Neural progenitor cell (in vitro differentiated cells): ENCODE results near the gene TCP11L1. TPM values are rescaled to one million over a fixed set of nuclear protein-coding genes. Genes with fewer than 3 reads are reported as not detected.
A peak's percentile ranks its signal among the peaks of the same experiment; 100 is the strongest.

ENCODE experiments used
- DNase-seq: peaks from one replicate; pipeline ENCODE4 v3.0.0-alpha.2; 2016; ENCODE audit warnings: low spot score
- H2AFZ ChIP-seq: fragments of 200-600 bp; sonication (generic); replicated peaks from 2 replicates; pipeline ENCODE4 v1.6.1; 2016; ENCODE audit warnings: antibody characterized with exemption
- H3F3A ChIP-seq: fragments of 200-600 bp; sonication (generic); 2 replicates; pipeline ENCODE4 v1.6.1; 2016; ENCODE audit warnings: antibody characterized with exemption, low read depth
- H3K27ac ChIP-seq: fragments of 200-600 bp; sonication (generic); 2 replicates; pipeline ENCODE4 v1.5.1; 2016; ENCODE audit warnings: mild to moderate bottlenecking
- H3K27me3 ChIP-seq: fragments of 200-600 bp; sonication (generic); 2 replicates; pipeline ENCODE4 v1.6.1; 2016; ENCODE audit warnings: mild to moderate bottlenecking, moderate library complexity
- H3K36me3 ChIP-seq: fragments of 200-600 bp; sonication (generic); 2 replicates; pipeline ENCODE4 v1.5.1; 2016
- H3K4me1 ChIP-seq: fragments of 200-600 bp; sonication (generic); 2 replicates; pipeline ENCODE4 v1.6.1; 2016; ENCODE audit warnings: mixed run types
- H3K4me2 ChIP-seq: fragments of 200-600 bp; sonication (generic); 2 replicates; pipeline ENCODE4 v1.6.1; 2016
- H3K4me3 ChIP-seq: fragments of 200-600 bp; sonication (generic); 2 replicates; pipeline ENCODE4 v1.5.1; 2016
- H3K79me2 ChIP-seq: fragments of 200-600 bp; sonication (generic); 2 replicates; pipeline ENCODE4 v1.6.1; 2016; ENCODE audit warnings: low read depth
- H3K9ac ChIP-seq: fragments of 200-600 bp; sonication (generic); 2 replicates; pipeline ENCODE4 v1.6.1; 2016
- H3K9me3 ChIP-seq: fragments of 200-600 bp; sonication (generic); 2 replicates; pipeline ENCODE4 v1.5.1; 2016; ENCODE audit warnings: low read depth
- H4K20me1 ChIP-seq: fragments of 200-600 bp; sonication (generic); 2 replicates; pipeline ENCODE4 v1.6.1; 2016; ENCODE audit warnings: low read depth
- H3K27ac Mint-ChIP-seq: 3 replicates; pipeline ENCODE4 v1.8.0; 2021; ENCODE audit warnings: mixed read lengths
- H3K27me3 Mint-ChIP-seq: 2 replicates; pipeline ENCODE4 v1.8.0; 2022; ENCODE audit warnings: low read depth, mild to moderate bottlenecking, inconsistent platforms, moderate library complexity, mixed read lengths; ENCODE audit not compliant: insufficient read depth
- H3K36me3 Mint-ChIP-seq: 3 replicates; pipeline ENCODE4 v1.8.0; 2021; ENCODE audit warnings: mixed read lengths
- H3K4me1 Mint-ChIP-seq: 3 replicates; pipeline ENCODE4 v1.8.0; 2021; ENCODE audit warnings: mixed read lengths
- H3K4me3 Mint-ChIP-seq: 3 replicates; pipeline ENCODE4 v1.8.0; 2021; ENCODE audit warnings: mild to moderate bottlenecking, moderate library complexity, mixed read lengths
- H3K9me3 Mint-ChIP-seq: 3 replicates; pipeline ENCODE4 v1.8.0; 2020; ENCODE audit warnings: mixed read lengths
- CTCF ChIP-seq: fragments of 200-600 bp; sonication (generic); IDR thresholded peaks from 2 replicates; pipeline ENCODE4 v1.5.1; 2017; ENCODE audit warnings: antibody characterized with exemption, mild to moderate bottlenecking
- EZH2 ChIP-seq: fragments of 200-600 bp; sonication (generic); IDR thresholded peaks from 2 replicates; pipeline ENCODE4 v1.6.1; 2017; ENCODE audit warnings: antibody characterized with exemption, mild to moderate bottlenecking, moderate library complexity
- EZH2phosphoT487 ChIP-seq: fragments of 200-600 bp; sonication (generic); IDR thresholded peaks from 2 replicates; pipeline ENCODE4 v1.6.1; 2017; ENCODE audit warnings: antibody characterized with exemption
- total RNA-seq: library from RNA; depleted of rRNA; stranded (reverse); fragments of >200 nt; gene quantifications from 2 replicates; pipeline ENCODE4 v1.2.3, GENCODE V29; 2015; ENCODE audit warnings: low replicate concordance

TCP11L1 gene
- total RNA-seq, 1 donor from 2014 or later, result 20.0 TPM

- H3K4me2 ChIP-seq, result no peak overlapping the region
- H3K4me3 ChIP-seq, result no peak overlapping the region
- no peaks in the 10 kb centered on the region for H3K4me1 ChIP-seq
- Mint-ChIP-seq H3K27me3 (no peaks in the 10 kb centered on the region), H3K4me3 (no peak overlapping the region), H3K4me1 (peaks cover 3% of the 10 kb centered on the region), H3K27ac (no peak overlapping the region), H3K9me3 (no peaks in the 10 kb centered on the region), H3K36me3 (peaks cover 16% of the 10 kb centered on the region)
- H3K79me2 ChIP-seq, result no peaks in the 10 kb centered on the region
- peak; percentile 86 for DNase-seq
- H4K20me1 ChIP-seq, result no peaks in the 10 kb centered on the region
- no peak overlapping the region for H2AFZ ChIP-seq
- no peaks in the 10 kb centered on the region for H3K27me3 ChIP-seq
- TF ChIP-seq EZH2phosphoT487 (no peak), CTCF (peak; percentile 92)
- no peak overlapping the region for H3K9ac ChIP-seq
- H3K36me3 ChIP-seq, result no peaks in the 10 kb centered on the region
- no peak overlapping the region for H3K27ac ChIP-seq
- no peaks in the 10 kb centered on the region for H3K9me3 ChIP-seq
- peaks cover 7% of the 10 kb centered on the region for H3F3A ChIP-seq
Observed at GRCh38 chr11:33065445-33066178, 26.2 kb downstream of the TCP11L1 start.

GRCh38 chr11:33067294-33067693, 27.9 kb downstream of the TCP11L1 start:
- no peaks in the 10 kb centered on the region for H3K79me2 ChIP-seq
- Mint-ChIP-seq H3K27ac (no peak overlapping the region), H3K4me1 (peaks cover 4% of the 10 kb centered on the region), H3K27me3 (peaks cover 2% of the 10 kb centered on the region), H3K9me3 (no peaks in the 10 kb centered on the region), H3K36me3 (peaks cover 18% of the 10 kb centered on the region), H3K4me3 (no peak overlapping the region)
- H3K27me3 ChIP-seq, result no peaks in the 10 kb centered on the region
- no peak overlapping the region for H3K4me3 ChIP-seq
- no peak overlapping the region for H3K9ac ChIP-seq
- no peak overlapping the region for H2AFZ ChIP-seq
- no peak overlapping the region for H3K27ac ChIP-seq
- no peak for TF ChIP-seq EZH2phosphoT487
- no peak for TF ChIP-seq CTCF
- no peak for TF ChIP-seq EZH2
- no peak for DNase-seq
- H3K4me2 ChIP-seq, result no peak overlapping the region
- H3K36me3 ChIP-seq, result no peaks in the 10 kb centered on the region
- peaks cover 7% of the 10 kb centered on the region for H3F3A ChIP-seq
- H3K4me1 ChIP-seq, result no peaks in the 10 kb centered on the region
- H3K9me3 ChIP-seq, result no peaks in the 10 kb centered on the region
- H4K20me1 ChIP-seq, result no peaks in the 10 kb centered on the region

GRCh38 chr11:33068611-33069340, 29.4 kb downstream of the TCP11L1 start:
- Mint-ChIP-seq H3K4me3 (no peak overlapping the region), H3K36me3 (peaks cover 23% of the 10 kb centered on the region), H3K4me1 (peaks cover 11% of the 10 kb centered on the region), H3K9me3 (no peaks in the 10 kb centered on the region), H3K27me3 (peaks cover 2% of the 10 kb centered on the region), H3K27ac (no peak overlapping the region)
- no peak for TF ChIP-seq EZH2
- TF ChIP-seq CTCF, result no peak
- no peak for TF ChIP-seq EZH2phosphoT487
- H4K20me1 ChIP-seq, result no peaks in the 10 kb centered on the region
- no peak overlapping the region for H3K4me2 ChIP-seq
- no peak overlapping the region for H3K27ac ChIP-seq
- no peaks in the 10 kb centered on the region for H3K9me3 ChIP-seq
- no peak for DNase-seq
- H3K27me3 ChIP-seq, result no peaks in the 10 kb centered on the region
- no peaks in the 10 kb centered on the region for H3K79me2 ChIP-seq
- H3K36me3 ChIP-seq, result no peaks in the 10 kb centered on the region
- no peak overlapping the region for H2AFZ ChIP-seq
- H3F3A ChIP-seq, result peaks cover 7% of the 10 kb centered on the region
- no peak overlapping the region for H3K9ac ChIP-seq
- H3K4me1 ChIP-seq, result no peaks in the 10 kb centered on the region
- no peak overlapping the region for H3K4me3 ChIP-seq
